T1000 (cell line): ENCODE data around the gene CHAMP1.

Experiments used
- DNase-seq: peaks from one replicate; lab custom pipeline; 2025; ENCODE audit warnings: mixed read lengths; lab: John Stamatoyannopoulos, UW

The CHAMP1 gene

DNA sequence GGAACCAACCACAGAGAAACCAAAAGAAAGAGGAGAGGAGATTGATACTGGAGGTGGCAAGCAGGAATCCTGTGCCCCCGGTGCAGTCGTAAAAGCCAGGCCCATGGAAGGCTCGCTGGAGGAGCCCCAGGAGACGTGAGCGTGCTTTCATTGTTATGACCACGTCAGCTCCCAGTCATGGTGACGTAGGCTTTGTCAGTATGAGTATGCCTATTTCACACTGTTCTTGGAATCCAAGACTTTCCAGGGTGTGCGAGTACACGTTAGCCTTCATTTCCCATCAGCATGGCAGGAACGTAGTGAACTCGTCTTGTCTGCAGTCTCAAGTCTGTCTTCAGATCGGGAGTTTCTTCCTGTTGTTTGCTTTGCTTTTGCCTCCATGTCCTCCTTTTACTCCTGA, 15.4 kb upstream of the CHAMP1 start:
- DNase-seq, result peak; percentile 24

- no peak for DNase-seq
These were observed 14.5 kb upstream of the CHAMP1 start for GRCh38 chr13:114299604-114300305.

GRCh38 chr13:114303700-114304327, 10.5 kb upstream of the CHAMP1 start:
- no peak for DNase-seq

DNA sequence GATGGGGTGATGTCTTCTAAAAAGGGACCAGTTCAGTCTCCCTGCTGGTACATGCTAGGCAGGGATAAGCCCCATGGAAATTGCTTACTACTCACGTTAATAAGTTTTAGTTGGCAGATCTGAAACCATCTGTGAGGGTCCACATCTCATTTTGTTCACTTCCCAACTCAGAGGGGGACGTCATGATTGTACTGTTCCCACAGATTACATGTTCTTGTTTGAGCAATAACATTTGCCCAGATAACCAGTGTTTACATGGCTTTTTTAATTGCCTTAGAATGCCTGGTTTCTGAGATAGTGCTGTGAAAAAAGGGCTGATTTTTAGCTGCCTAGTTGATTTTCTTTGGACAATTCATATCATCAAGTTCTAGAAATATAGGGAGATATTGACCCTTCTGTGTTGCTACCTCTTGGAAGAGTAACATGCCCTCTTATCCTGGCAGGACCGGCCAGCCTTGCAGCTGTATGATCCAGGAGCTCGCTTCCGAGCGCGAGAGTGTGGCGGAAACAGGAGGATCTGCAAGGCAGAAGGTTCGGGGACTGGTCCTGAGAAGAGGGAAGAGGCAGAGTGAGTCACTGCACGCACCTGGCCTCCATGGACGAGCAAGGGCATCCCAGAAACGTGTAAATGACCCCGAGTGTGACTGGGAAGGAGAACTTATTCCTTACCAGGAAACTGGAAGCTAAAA, 9.8 kb upstream of the CHAMP1 start:
- no peak for DNase-seq

DNA sequence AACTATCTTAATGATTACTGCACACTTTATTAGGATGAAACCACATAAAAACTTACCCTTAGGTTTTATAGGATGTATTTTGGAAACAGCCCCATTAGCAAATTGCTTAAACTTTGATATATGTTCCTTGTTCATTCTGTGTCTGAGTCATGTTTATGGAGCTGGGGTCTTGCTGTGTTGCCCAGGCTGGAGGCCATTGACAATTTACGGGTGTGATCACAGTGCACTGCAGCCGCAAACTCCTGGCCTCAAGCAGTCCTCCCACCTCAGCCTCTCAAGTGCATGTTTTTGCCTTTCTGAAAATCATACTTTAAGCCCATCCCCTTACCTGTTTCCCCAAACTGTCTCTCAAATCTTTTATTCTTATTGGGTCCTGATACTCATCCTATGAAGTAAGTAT, 5.2 kb upstream of the CHAMP1 start:
- no peak for DNase-seq

DNA sequence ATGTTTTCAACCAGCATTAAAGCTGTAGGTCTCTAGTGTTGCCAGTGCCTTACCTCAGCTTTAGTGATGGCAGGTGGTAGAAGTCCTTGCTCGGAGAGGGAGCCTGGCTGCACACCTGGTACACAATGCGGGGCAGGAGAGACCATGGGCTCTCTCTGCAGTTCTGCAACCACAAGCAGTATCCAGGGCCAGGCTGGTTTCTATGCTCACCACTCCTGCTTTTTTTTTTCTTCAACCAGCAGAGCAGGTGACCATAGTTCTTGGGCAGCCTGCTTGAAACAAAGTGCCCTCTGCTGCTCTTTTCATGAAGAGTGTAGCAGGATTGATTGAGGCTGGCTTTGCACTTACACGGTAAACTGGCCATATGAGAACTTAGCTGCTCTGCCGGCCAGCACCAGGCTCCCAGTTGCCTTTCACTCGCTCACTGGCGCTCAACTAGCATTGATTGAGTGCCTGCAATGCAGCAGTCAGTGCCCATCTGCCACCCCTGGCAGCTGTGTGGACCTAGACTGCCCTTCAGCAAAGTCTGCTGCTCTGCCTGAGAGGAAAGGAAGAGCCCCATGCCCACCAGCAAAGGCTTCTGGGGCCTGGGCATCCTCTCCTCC, 4.4 kb upstream of the CHAMP1 start:
- no peak for DNase-seq

GRCh38 chr13:114310956-114311355, 3.3 kb upstream of the CHAMP1 start:
- no peak for DNase-seq

- no peak for DNase-seq
These were observed 2.9 kb upstream of the CHAMP1 start for GRCh38 chr13:114311387-114311786.

GRCh38 chr13:114311908-114312307, 2.4 kb upstream of the CHAMP1 start:
- no peak for DNase-seq

GRCh38 chr13:114313061-114313860, 1.0 kb upstream of the CHAMP1 start:
- DNase-seq, result no peak

GRCh38 chr13:114315074-114315785, 927 bp downstream of the CHAMP1 start:
- DNase-seq, result no peak

- DNase-seq, result no peak
These were observed 4.3 kb downstream of the CHAMP1 start for GRCh38 chr13:114318624-114319023.

GRCh38 chr13:114319441-114319913, 5.2 kb downstream of the CHAMP1 start:
- peak; percentile 28 for DNase-seq

GRCh38 chr13:114320065-114320464, 5.8 kb downstream of the CHAMP1 start:
- DNase-seq, result no peak

DNA sequence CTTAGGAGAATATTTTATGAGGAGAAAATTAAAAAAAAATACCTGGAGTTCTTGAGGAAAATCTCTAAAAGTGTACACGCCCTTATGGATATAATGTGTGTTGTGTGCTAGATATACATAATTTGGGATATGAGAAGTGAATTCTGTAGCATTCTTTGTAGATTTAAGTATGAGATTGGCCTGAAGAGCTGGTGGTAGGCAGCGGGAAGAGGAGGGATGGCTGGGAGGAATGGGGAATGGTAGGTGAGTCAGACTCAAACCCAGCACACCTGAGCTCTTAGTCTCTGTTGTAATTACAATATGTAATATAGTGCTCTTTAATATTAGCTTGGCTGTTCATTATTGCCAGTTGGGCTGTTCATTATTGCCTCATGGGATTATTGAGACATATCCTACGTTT, 7.0 kb downstream of the CHAMP1 start:
- DNase-seq, result no peak

DNA sequence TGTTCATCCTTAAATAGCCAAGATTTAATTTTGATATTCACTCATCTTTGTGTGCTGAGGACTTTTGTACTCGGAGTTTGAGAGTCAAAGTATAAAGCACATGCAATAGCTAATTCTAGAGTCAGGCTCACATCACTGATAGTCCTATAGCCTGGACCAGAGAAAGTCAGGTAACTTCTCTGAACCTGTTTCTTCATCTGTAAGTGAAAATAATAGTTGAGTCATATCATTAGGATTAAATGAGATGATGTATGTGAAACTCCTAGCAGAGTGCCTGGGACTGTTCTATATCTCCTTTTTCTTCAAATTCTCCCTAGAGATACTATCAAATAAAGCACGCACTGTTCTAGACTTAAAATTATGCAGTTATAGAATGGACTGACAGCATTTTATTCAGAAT, 9.0 kb downstream of the CHAMP1 start:
- no peak for DNase-seq

DNA sequence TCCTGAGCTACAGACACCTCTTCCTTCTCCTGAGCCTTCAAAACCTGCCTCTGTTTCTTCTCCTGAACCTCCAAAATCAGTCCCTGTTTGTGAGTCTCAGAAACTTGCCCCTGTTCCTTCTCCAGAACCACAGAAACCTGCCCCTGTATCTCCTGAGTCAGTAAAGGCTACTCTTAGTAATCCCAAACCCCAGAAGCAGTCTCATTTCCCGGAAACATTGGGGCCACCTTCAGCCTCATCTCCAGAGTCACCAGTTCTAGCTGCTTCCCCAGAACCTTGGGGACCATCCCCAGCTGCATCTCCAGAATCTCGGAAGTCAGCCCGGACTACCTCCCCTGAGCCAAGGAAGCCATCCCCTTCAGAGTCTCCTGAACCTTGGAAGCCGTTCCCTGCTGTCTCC, 10.0 kb downstream of the CHAMP1 start:
- no peak for DNase-seq

DNA sequence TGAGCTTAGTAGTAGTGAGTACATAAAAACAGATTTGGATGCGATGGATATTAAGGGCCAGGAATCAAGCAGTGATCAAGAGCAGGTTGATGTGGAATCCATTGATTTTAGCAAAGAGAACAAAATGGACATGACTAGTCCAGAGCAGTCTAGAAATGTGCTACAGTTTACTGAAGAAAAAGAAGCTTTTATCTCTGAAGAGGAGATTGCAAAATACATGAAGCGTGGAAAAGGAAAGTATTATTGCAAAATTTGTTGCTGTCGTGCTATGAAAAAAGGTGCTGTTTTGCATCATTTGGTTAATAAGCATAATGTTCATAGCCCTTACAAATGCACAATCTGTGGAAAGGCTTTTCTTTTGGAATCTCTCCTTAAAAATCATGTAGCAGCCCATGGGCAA, 11.4 kb downstream of the CHAMP1 start:
- no peak for DNase-seq

DNA sequence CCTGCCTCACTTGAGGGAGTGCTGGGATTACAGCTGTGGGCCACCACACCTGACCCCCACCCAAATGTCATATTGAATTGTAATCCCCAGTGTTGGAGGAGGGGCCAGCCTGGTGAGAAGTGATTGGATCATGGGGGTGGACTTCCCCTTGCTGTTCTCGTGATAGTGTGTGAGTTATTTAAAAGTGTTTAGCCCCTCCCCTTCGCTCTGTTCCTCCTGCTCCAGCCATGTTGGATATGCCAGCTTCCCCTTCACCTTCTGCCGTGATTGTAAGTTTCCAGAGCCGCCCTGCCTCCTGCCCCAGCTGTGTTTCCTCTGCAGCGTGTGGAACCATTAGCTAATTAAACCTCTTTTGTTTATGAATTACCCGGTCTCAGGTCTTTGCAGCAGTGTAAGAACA, 13.7 kb downstream of the CHAMP1 start:
- DNase-seq, result no peak

DNA sequence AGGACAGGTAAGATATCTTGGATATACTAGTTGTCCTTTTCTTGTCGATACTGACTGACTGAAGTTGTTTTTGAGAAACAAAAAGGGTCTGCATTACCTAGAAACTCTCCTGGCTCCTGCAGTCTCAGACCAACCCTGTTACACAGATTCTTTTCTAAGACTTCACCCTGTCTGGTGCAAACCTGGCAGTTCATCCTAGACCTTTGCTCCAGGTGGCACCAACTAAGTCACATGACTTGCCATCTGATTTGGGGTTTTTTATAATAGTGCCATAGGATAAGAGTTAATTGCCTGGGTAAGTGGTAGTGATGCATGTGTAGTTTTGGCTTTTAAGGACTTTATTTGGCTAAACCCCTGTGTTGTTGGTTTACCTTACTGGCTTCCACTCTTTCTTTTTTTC, 14.3 kb downstream of the CHAMP1 start:
- DNase-seq, result no peak

DNA sequence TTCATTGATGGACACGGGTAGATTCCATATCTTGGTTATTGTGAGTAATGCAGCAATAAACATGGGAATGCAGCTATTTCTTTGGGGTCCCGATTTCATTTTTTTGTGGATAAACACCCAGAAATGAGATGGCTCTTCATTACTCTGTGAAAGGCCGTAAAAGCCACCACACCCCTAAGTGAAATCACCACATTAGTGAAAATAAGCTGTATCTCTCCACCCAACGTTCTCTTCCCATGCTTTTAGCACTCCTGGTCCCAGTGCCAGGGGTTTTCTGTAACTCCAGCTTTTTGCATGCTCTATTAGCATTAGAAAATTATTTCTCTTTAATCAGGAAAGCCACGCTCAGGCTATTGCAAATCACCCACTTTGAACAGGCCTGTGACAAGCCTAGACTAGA, 15.8 kb downstream of the CHAMP1 start:
- no peak for DNase-seq
